T-helper 17 cell (primary cell): ENCODE data around the gene AK5. TPM values are rescaled to one million over a fixed set of nuclear protein-coding genes. Genes with fewer than 3 reads are reported as not detected.
"Not testable (repeated sequence)": the region's sequence is repeated elsewhere in the genome, so short reads cannot be mapped to it uniquely, and the experiment has no call there.

Experiments used
- ATAC-seq: fragments of 150-1000 bp; cut with Tn5 transposase; 2 replicates; pipeline ENCODE4 v1.10.0; 2021; ENCODE audit warnings: mild to moderate bottlenecking, moderate library complexity
- DNase-seq, 3 donors: peaks; one replicate each; pipeline versions ENCODE4 v3.0.0 to v3.0.0-alpha.2; 2020 to 2021
- H3K9me3 ChIP-seq: one replicate; pipeline ENCODE4 v1.7.0; 2013; ENCODE audit warnings: low read length, mild to moderate bottlenecking; ENCODE audit not compliant: control insufficient read depth, poor library complexity, severe bottlenecking
- H3K27ac Mint-ChIP-seq: one replicate; pipeline ENCODE4 v1.8.0; 2022; ENCODE audit warnings: mild to moderate bottlenecking, moderate library complexity, mixed read lengths
- H3K27me3 Mint-ChIP-seq: one replicate; pipeline ENCODE4 v1.8.0; 2022; ENCODE audit warnings: mixed read lengths
- H3K36me3 Mint-ChIP-seq: one replicate; pipeline ENCODE4 v1.8.0; 2022; ENCODE audit warnings: low read depth, mixed read lengths
- H3K4me1 Mint-ChIP-seq: one replicate; pipeline ENCODE4 v1.8.0; 2022; ENCODE audit warnings: mild to moderate bottlenecking, mixed read lengths
- H3K4me3 Mint-ChIP-seq: one replicate; pipeline ENCODE4 v1.8.0; 2022; ENCODE audit warnings: mild to moderate bottlenecking, moderate library complexity, mixed read lengths
- total RNA-seq, 4 donors: library from RNA in 2 of 4; stranded (reverse) in 2 of 4; gene quantifications; one replicate each; pipeline ENCODE4 v1.2.3 and lab custom pipeline; 2022 to 2026

Gene AK5
- total RNA-seq, 2 donors from 2014 or later: 2.7 to 5.5 TPM

DNA sequence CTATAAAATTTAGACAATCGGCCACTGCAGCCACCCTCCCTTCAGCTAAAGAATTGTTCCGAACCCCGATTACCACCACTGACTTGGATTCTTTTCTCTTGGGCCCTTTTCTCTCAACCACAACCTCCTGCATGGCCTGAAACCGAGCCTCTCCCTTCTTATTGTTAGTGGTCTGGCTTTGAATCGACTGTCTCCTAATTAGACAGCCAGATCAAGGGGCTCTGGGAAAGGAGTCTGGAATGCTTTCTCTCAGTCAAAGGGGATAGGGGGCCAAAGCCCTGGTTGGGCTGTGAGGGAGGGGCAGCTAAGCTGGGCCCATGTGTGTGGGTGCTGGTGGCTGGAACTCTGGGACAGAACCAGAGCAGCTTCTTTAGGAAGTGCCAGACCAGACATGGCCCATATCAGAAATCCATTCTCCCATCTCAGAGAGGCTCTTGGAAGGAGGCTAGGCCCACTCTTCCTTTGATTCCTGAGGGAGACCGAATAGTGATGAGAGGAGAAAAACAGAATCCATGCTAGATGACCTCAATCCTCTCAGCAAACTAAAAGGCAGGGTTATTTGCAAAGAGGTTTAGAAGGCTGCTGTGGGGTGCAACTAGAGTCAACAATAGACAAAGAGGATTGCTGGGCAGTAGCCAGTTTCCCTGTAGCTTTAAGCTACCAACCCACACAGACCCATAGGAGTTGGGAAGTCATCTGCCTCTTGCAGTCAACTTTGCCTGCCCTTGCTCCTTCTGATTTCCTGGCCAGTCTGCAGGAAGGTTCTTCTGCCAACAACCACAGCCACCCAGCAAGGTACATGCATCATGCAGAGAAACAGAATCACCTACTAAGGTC is 117.6 kb downstream of the AK5 start:
- Mint-ChIP-seq H3K27me3 (no peaks in the 10 kb centered on the region), H3K36me3 (no peaks in the 10 kb centered on the region), H3K4me1 (no peaks in the 10 kb centered on the region), H3K27ac (no peak overlapping the region), H3K4me3 (no peak overlapping the region)
- ATAC-seq (no peak), DNase-seq (no peak)
- H3K9me3 ChIP-seq: no peaks in the 10 kb centered on the region

DNA sequence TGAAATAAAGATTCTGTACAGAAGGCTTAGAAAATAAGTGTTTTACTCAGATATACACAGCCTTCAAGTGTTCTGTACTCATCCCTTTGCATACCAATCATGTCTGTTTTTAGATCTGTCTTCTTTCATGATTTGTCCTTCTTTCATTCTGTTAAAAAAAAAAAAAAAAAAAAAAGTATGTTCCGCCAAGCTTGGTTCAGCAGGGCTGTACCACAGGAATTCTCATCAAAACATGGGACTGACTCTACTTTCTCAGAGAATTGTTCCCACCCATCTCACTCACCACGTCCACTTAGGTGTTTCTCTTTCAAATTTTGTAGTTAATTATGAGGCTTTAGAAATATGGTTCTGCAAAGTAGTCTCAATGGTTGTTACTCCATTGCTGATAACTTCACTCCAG is 119.0 kb downstream of the AK5 start:
- no peak overlapping the region for H3K27ac Mint-ChIP-seq
- no peak for ATAC-seq
- H3K4me1 Mint-ChIP-seq: no peaks in the 10 kb centered on the region
- no peaks in the 10 kb centered on the region for H3K27me3 Mint-ChIP-seq
- H3K4me3 Mint-ChIP-seq: no peak overlapping the region
- no peak for DNase-seq
- no peaks in the 10 kb centered on the region for H3K36me3 Mint-ChIP-seq
- no peaks in the 10 kb centered on the region for H3K9me3 ChIP-seq

DNA sequence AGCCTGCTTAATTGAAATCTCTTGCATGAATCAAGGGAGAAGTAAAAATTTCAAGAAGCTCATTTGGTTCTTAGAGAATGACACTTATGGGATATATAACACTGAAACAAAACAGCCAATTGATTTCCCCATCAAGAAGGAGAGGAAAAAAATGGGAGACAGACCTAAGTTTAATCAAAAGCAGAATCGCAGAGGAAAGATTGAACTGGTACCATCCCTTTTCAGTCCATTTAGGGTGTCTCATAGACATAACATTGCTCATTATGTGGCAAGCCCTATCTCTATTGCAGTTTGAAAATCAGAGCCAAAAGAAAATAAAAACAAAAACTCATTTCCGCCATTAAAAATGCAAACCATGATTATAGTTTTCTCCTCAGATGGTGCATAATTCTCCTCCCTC is 119.6 kb downstream of the AK5 start:
- Mint-ChIP-seq H3K4me1 (peaks cover 2% of the 10 kb centered on the region), H3K27ac (no peak overlapping the region), H3K27me3 (no peaks in the 10 kb centered on the region), H3K36me3 (no peaks in the 10 kb centered on the region), H3K4me3 (no peak overlapping the region)
- no peak for DNase-seq
- ATAC-seq: no peak
- H3K9me3 ChIP-seq: no peaks in the 10 kb centered on the region

DNA sequence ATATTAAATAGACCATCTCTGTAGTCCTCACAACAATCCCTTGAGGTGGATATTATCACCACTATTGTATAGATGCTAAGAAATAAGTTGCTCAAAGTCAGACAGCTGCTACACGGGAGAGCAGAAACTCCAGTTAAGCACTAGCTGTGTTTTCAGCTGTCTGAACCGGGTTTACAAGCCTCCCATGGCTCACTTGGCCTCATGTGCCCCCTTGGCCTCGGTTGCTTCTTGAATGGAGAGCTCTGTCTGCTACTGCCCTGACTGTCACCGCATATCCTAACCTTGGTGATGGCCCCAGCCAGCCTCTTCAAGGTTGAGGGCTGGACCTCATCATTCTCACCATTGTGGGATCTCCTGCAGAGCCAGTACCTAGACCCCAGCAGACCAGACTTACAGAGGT is 123.4 kb downstream of the AK5 start:
- Mint-ChIP-seq H3K27me3 (no peaks in the 10 kb centered on the region), H3K27ac (no peak overlapping the region), H3K4me1 (peaks cover 5% of the 10 kb centered on the region), H3K4me3 (no peak overlapping the region), H3K36me3 (no peaks in the 10 kb centered on the region)
- ATAC-seq: no peak
- H3K9me3 ChIP-seq: peaks cover 2% of the 10 kb centered on the region
- no peak for DNase-seq

DNA sequence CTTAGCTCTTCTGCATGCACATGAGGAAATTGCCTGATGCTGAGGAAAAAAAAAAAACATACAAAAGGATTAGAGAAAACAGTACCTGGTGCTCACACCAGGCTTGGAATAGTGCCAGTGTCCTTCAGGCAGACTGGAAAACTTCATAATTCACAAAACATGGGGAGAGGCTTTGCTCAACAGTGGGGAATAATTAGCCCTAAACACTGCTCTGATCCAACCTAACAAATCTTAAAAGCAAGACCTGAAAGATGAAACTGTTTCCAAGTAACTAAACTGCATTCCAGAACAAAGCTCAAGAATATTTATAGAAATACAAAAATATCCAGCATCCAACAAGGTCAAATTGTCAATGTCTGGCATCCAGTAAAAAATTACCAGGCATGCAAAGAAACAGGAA is 124.8 kb downstream of the AK5 start:
- no peak overlapping the region for H3K27ac Mint-ChIP-seq
- peaks cover 3% of the 10 kb centered on the region for H3K36me3 Mint-ChIP-seq
- no peak for ATAC-seq
- H3K4me3 Mint-ChIP-seq: no peak overlapping the region
- H3K4me1 Mint-ChIP-seq: peaks cover 5% of the 10 kb centered on the region
- no peak for DNase-seq
- H3K9me3 ChIP-seq: peaks cover 2% of the 10 kb centered on the region
- H3K27me3 Mint-ChIP-seq: no peaks in the 10 kb centered on the region

DNA sequence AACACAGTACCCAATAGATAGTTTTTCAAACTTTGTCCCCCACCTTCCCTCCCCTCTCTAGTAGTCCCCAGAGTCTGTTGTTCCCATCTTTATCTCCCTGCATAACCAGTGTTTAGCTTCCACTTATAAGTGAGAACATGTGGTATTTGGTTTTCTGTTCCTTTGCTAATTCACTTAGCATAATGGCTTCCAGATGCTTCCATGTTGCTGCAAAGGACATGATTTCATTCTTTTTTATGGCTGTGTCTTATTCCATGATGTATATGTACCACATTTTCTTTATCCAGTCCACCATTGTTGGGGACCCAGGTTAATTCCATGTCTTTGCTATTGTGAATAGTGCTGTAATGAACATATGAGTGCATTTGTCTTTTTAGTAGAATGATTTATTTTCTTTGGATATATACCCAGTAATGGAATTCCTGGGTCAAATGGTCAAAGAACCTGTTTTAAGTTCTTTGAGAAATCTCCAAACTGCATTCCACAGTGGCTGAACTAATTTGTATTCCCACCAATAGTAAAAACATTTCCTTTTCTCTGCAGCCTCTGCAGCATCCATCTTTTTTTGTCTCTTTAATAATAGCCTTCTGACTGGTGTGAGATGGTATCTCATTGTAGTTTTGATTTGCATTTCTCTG is 126.0 kb downstream of the AK5 start:
- no peak overlapping the region for H3K4me3 Mint-ChIP-seq
- peaks cover 8% of the 10 kb centered on the region for H3K27me3 Mint-ChIP-seq
- DNase-seq (no peak), ATAC-seq (no peak)
- peaks cover 11% of the 10 kb centered on the region for H3K4me1 Mint-ChIP-seq
- H3K36me3 Mint-ChIP-seq: peaks cover 7% of the 10 kb centered on the region
- no peak overlapping the region for H3K27ac Mint-ChIP-seq
- H3K9me3 ChIP-seq: peaks cover 2% of the 10 kb centered on the region

DNA sequence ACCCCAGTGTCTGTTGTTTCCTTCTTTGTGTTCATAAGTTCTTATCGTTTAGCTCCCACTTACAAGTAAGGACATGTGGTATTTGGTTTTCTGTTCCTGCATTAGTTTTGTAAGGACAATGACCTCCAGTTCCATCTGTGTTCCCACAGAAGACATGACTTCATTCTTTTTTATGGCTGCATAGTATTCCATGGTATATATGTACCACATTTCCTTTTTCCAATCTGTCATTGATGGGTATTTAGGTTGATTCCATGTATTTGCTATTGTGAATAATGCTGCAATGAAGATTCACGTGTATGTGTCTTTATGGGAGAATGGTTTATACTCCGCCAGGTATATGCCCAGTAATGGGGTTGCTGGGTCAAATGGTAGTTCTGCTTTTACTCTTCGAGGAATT is 127.1 kb downstream of the AK5 start:
- not testable (repeated sequence) for H3K36me3 Mint-ChIP-seq, DNase-seq, H3K27ac Mint-ChIP-seq, ATAC-seq, H3K9me3 ChIP-seq, H3K4me3 Mint-ChIP-seq
- Mint-ChIP-seq H3K4me1 (peaks cover 21% of the 10 kb centered on the region), H3K27me3 (peaks cover 17% of the 10 kb centered on the region)

DNA sequence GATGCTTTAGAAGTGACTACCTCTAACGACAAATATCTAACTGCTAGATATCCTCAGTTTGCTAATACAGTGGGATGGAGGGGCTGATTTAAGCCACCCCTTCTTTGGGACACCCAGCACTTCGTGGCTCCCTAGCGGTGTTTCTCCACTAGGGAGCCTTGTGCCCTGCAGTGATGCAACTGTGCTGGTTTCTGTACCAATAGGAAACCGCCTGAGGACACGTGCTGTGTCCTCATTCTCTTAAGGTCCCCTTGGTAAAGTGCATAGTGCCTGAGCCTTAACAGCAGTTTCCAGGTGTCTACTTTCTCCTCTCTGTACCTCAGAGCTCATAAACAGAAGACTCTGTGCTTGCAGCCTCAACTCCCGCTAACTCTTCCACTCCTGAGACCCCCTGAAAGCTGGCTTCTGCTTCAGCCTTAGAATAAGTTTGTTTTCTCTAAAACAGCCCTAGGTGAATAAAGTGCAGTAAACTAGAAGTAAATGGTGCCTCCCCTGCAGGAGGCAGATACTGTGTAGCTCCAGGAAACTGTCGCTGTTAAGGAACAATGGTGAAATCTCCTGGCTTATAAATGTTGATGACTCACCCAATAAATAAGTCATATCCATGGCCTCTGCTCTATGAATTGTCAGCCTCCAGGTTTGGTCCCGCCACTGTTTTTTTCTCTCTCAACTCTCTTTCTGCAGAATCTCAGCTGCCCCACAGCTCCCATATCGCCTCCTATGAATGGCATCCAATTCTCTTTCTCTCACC is 130.4 kb downstream of the AK5 start:
- ATAC-seq (no peak), DNase-seq (no peak)
- Mint-ChIP-seq H3K4me1 (peaks cover 18% of the 10 kb centered on the region), H3K27me3 (peaks cover 22% of the 10 kb centered on the region), H3K27ac (no peak overlapping the region), H3K36me3 (peaks cover 11% of the 10 kb centered on the region), H3K4me3 (no peak overlapping the region)
- peaks cover 2% of the 10 kb centered on the region for H3K9me3 ChIP-seq

DNA sequence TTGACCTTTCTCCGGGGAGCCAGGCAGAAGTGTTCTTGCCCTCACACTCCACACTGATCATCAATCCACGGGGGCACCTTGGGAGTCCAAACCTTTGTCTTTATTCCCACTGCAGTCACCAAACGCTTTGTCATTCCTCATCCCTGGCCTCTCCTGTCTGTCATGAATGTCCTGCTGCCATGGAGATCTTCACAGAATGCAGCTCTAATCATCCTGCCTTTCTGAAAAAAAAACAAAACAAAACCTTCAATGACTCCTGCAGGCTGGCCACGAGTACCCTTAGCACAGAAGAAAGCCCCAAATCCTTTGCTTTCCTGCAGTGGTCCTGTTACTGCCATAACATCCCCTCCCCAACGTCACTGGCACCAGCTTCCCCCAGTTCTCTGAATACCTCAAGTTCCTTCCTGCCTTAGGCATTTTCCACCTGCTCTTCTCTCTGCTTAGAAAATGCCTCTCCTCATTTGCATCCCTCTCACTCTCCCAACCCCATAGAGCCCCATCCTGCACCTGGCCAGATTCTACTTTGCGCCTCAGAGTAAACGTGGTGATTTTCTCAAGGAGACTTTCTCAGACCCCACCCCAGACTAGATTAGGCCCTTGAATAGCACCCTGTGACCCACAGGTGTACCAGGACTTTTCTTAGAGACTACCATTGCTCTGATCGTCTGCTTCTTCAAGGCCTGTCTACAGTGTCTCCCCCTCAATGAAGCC is 131.2 kb downstream of the AK5 start:
- H3K27ac Mint-ChIP-seq: peak overlapping the region; percentile 49
- DNase-seq (no peak), ATAC-seq (no peak)
- peaks cover 11% of the 10 kb centered on the region for H3K36me3 Mint-ChIP-seq
- no peak overlapping the region for H3K4me3 Mint-ChIP-seq
- peaks cover 2% of the 10 kb centered on the region for H3K9me3 ChIP-seq
- H3K4me1 Mint-ChIP-seq: peaks cover 18% of the 10 kb centered on the region
- H3K27me3 Mint-ChIP-seq: peaks cover 24% of the 10 kb centered on the region

DNA sequence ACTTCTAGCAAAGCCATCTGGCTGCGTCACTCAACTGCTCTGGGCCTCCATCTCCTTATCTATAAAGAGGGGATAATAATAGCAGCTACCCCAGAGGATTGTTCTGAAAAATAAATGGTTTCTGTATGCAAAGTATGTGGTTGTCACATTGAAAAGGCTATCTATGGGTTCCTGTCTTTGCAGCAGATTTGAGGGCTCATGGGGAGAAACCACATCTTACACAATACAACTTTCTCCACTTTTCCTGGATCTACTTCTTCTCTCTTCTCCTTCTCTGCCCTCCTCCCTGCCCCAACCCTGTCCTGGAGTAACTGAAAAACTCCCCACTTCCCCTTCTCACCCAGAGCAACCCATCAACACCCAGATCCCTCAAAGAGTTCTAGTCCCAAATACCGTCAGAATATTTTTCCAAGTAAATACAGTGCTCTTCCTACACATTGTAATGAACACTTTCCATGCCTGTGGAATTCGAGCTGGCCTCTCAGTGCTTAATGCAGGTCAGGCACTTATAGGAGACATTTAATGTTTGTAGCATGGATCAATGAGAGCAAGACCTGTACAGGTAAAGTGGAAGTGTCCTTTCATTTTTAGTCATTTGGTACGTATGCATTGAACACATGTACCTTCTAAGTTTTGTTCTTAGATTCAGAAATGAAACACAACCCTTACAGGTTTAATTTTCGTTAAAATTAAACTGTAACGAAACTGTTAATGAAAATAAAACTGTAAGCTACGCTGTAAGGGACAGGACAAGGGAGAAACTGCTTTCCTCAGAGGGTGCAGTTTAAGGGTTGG is 131.9 kb downstream of the AK5 start:
- Mint-ChIP-seq H3K4me3 (peak overlapping the region; percentile 73), H3K27me3 (peaks cover 24% of the 10 kb centered on the region), H3K27ac (peak overlapping the region; percentile 49), H3K4me1 (peaks cover 18% of the 10 kb centered on the region), H3K36me3 (peaks cover 11% of the 10 kb centered on the region)
- ATAC-seq (no peak), DNase-seq (no peak)
- peaks cover 2% of the 10 kb centered on the region for H3K9me3 ChIP-seq

DNA sequence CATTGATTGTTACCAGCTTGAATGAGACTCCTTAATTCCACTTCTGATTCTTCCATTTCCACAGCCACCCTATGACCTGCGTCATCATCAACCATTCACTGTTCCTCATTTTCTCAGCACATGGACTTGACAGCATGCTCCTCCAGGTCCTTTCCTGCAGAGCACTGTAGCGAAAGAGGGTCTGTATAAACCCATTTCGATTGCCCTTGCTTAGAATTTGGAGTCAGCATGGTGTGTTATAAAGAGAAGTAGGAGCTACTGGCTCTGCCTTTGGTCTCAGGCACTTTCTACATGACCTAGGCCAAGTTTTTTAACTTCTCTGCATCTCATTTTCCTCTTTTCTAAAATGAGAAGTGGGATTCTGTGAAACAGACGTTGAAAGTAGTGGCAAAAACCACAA is 133.8 kb downstream of the AK5 start:
- DNase-seq (no peak), ATAC-seq (no peak)
- Mint-ChIP-seq H3K36me3 (peaks cover 11% of the 10 kb centered on the region), H3K27me3 (peaks cover 24% of the 10 kb centered on the region), H3K4me3 (no peak overlapping the region), H3K27ac (no peak overlapping the region), H3K4me1 (peaks cover 30% of the 10 kb centered on the region)
- no peaks in the 10 kb centered on the region for H3K9me3 ChIP-seq

DNA sequence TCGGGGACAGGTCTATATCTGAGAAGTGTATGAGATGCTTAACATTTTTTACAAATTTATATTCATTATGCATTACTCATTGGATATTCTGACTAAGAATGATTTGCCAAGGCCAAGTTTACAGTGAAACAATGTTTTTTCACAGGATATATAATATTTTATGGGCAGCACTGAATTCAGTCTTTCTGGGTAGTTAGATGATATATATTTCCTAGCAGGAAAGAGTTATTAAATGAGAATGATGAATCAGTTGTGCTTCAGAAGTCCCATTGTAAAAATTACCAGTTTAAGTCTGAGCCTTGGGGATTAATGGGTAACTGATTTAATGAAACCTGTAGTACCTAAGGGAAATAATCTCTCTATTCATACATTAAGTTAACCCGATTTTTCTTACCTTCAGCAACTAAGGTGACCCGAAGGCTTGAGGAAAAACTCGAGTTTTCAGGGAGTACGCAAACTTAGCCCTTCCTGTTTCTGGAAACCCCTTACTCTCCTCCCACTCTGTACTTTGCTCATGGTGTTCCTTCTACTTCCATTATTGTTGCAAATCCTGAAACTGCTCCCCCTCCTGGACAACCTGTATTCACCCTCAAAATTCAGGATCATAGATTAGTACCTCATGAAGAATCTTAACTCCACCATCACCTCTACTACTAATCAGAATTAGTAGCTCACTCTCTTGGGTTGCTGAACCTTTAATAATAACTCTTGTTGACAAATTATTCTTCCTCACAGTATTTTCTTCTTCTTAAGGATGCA is 135.1 kb downstream of the AK5 start:
- no peaks in the 10 kb centered on the region for H3K9me3 ChIP-seq
- no peak overlapping the region for H3K27ac Mint-ChIP-seq
- DNase-seq (no peak), ATAC-seq (no peak)
- H3K4me1 Mint-ChIP-seq: peaks cover 40% of the 10 kb centered on the region
- peaks cover 24% of the 10 kb centered on the region for H3K27me3 Mint-ChIP-seq
- H3K4me3 Mint-ChIP-seq: no peak overlapping the region
- peaks cover 9% of the 10 kb centered on the region for H3K36me3 Mint-ChIP-seq
